ENCODE measurements around the gene FCER1G.

FCER1G gene

GRCh38 chr1:161260376-161261260 lies 45.5 kb downstream of the FCER1G start:
- no peak overlapping the region for H3K4me3 ChIP-seq (ENCODE audit: insufficient read depth, low read depth, low read length, poor library complexity, severe bottlenecking)
- no peaks in the 10 kb centered on the region for H3K36me3 ChIP-seq (ENCODE audit: control insufficient read depth, insufficient read depth, low read length)
- DNase-seq = no peak
- peaks cover 9% of the 10 kb centered on the region for H3K4me1 ChIP-seq (ENCODE audit: control insufficient read depth, insufficient read depth, low read length, poor library complexity, severe bottlenecking)
- H3K27me3 ChIP-seq (replicated peaks; ENCODE audit: control insufficient read depth, insufficient read depth, low read length, poor library complexity, severe bottlenecking) = peaks cover 18% of the 10 kb centered on the region
- no peaks in the 10 kb centered on the region for H3K9me3 ChIP-seq (ENCODE audit: control insufficient read depth, low read length)
- H3K27ac ChIP-seq (ENCODE audit: insufficient read depth, low read length, poor library complexity, severe bottlenecking) = no peak overlapping the region

GRCh38 chr1:161261261-161262235 lies 46.5 kb downstream of the FCER1G start:
- Histone ChIP-seq H3K27me3 (replicated peaks; ENCODE audit: control insufficient read depth, insufficient read depth, low read length, poor library complexity, severe bottlenecking) (peaks cover 18% of the 10 kb centered on the region), H3K36me3 (ENCODE audit: control insufficient read depth, insufficient read depth, low read length) (no peaks in the 10 kb centered on the region), H3K4me1 (ENCODE audit: control insufficient read depth, insufficient read depth, low read length, poor library complexity, severe bottlenecking) (peaks cover 9% of the 10 kb centered on the region), H3K27ac (ENCODE audit: insufficient read depth, low read length, poor library complexity, severe bottlenecking) (no peak overlapping the region), H3K4me3 (ENCODE audit: insufficient read depth, low read depth, low read length, poor library complexity, severe bottlenecking) (no peak overlapping the region), H3K9me3 (ENCODE audit: control insufficient read depth, low read length) (no peaks in the 10 kb centered on the region)
- no peak for DNase-seq

GRCh38 chr1:161265305-161265704 lies 50.2 kb downstream of the FCER1G start:
- DNase-seq = no peak
- H3K4me3 ChIP-seq (ENCODE audit: insufficient read depth, low read depth, low read length, poor library complexity, severe bottlenecking) = no peak overlapping the region
- no peak overlapping the region for H3K27ac ChIP-seq (ENCODE audit: insufficient read depth, low read length, poor library complexity, severe bottlenecking)
- no peaks in the 10 kb centered on the region for H3K9me3 ChIP-seq (ENCODE audit: control insufficient read depth, low read length)
- no peaks in the 10 kb centered on the region for H3K4me1 ChIP-seq (ENCODE audit: control insufficient read depth, insufficient read depth, low read length, poor library complexity, severe bottlenecking)
- H3K27me3 ChIP-seq (replicated peaks; ENCODE audit: control insufficient read depth, insufficient read depth, low read length, poor library complexity, severe bottlenecking) = peaks cover 3% of the 10 kb centered on the region
- no peaks in the 10 kb centered on the region for H3K36me3 ChIP-seq (ENCODE audit: control insufficient read depth, insufficient read depth, low read length)

GRCh38 chr1:161266202-161266601 lies 51.1 kb downstream of the FCER1G start:
- Histone ChIP-seq H3K27me3 (replicated peaks; ENCODE audit: control insufficient read depth, insufficient read depth, low read length, poor library complexity, severe bottlenecking) (no peaks in the 10 kb centered on the region), H3K36me3 (ENCODE audit: control insufficient read depth, insufficient read depth, low read length) (no peaks in the 10 kb centered on the region), H3K4me1 (ENCODE audit: control insufficient read depth, insufficient read depth, low read length, poor library complexity, severe bottlenecking) (no peaks in the 10 kb centered on the region), H3K9me3 (ENCODE audit: control insufficient read depth, low read length) (no peaks in the 10 kb centered on the region), H3K4me3 (ENCODE audit: insufficient read depth, low read depth, low read length, poor library complexity, severe bottlenecking) (no peak overlapping the region), H3K27ac (ENCODE audit: insufficient read depth, low read length, poor library complexity, severe bottlenecking) (no peak overlapping the region)
- no peak for DNase-seq

- no peak for DNase-seq
- Histone ChIP-seq H3K9me3 (ENCODE audit: control insufficient read depth, low read length) (no peaks in the 10 kb centered on the region), H3K36me3 (ENCODE audit: control insufficient read depth, insufficient read depth, low read length) (no peaks in the 10 kb centered on the region), H3K27ac (ENCODE audit: insufficient read depth, low read length, poor library complexity, severe bottlenecking) (no peak overlapping the region), H3K4me1 (ENCODE audit: control insufficient read depth, insufficient read depth, low read length, poor library complexity, severe bottlenecking) (no peaks in the 10 kb centered on the region), H3K4me3 (ENCODE audit: insufficient read depth, low read depth, low read length, poor library complexity, severe bottlenecking) (no peak overlapping the region), H3K27me3 (replicated peaks; ENCODE audit: control insufficient read depth, insufficient read depth, low read length, poor library complexity, severe bottlenecking) (no peaks in the 10 kb centered on the region)
These were observed 51.7 kb downstream of the FCER1G start for GRCh38 chr1:161266836-161267235.

- H3K4me3 ChIP-seq (ENCODE audit: insufficient read depth, low read depth, low read length, poor library complexity, severe bottlenecking) = no peak overlapping the region
- H3K27ac ChIP-seq (ENCODE audit: insufficient read depth, low read length, poor library complexity, severe bottlenecking) = no peak overlapping the region
- no peaks in the 10 kb centered on the region for H3K36me3 ChIP-seq (ENCODE audit: control insufficient read depth, insufficient read depth, low read length)
- no peaks in the 10 kb centered on the region for H3K27me3 ChIP-seq (replicated peaks; ENCODE audit: control insufficient read depth, insufficient read depth, low read length, poor library complexity, severe bottlenecking)
- no peaks in the 10 kb centered on the region for H3K4me1 ChIP-seq (ENCODE audit: control insufficient read depth, insufficient read depth, low read length, poor library complexity, severe bottlenecking)
- no peak for DNase-seq
- no peaks in the 10 kb centered on the region for H3K9me3 ChIP-seq (ENCODE audit: control insufficient read depth, low read length)
These were observed 52.2 kb downstream of the FCER1G start for GRCh38 chr1:161267321-161267720.

Data from effector memory CD4-positive, alpha-beta T cell (primary cell).